ENCODE measurements around the gene IL36G.

Gene IL36G

GRCh38 chr2:113015042-113015441, 37.2 kb downstream of the IL36G start:
- no peak for DNase-seq (ENCODE audit: low read depth)
- no peak overlapping the region for H3K4me3 ChIP-seq (ENCODE audit: low read length)
- TF ChIP-seq CTCF (conservative IDR thresholded peaks at IDR 0.05; ENCODE audit: low read length), result no peak

GRCh38 chr2:113015655-113016054, 37.8 kb downstream of the IL36G start:
- no peak for TF ChIP-seq CTCF (conservative IDR thresholded peaks at IDR 0.05; ENCODE audit: low read length)
- no peak for DNase-seq (ENCODE audit: low read depth)
- no peak overlapping the region for H3K4me3 ChIP-seq (ENCODE audit: low read length)

GRCh38 chr2:113018509-113018908, 40.7 kb downstream of the IL36G start:
- no peak for TF ChIP-seq CTCF (conservative IDR thresholded peaks at IDR 0.05; ENCODE audit: low read length)
- no peak overlapping the region for H3K4me3 ChIP-seq (ENCODE audit: low read length)
- no peak for DNase-seq (ENCODE audit: low read depth)

GRCh38 chr2:113021312-113021711, 43.5 kb downstream of the IL36G start:
- H3K4me3 ChIP-seq (ENCODE audit: low read length), result no peak overlapping the region
- TF ChIP-seq CTCF (conservative IDR thresholded peaks at IDR 0.05; ENCODE audit: low read length), result no peak
- DNase-seq (ENCODE audit: low read depth), result no peak

- DNase-seq (ENCODE audit: low read depth), result no peak
- TF ChIP-seq CTCF (conservative IDR thresholded peaks at IDR 0.05; ENCODE audit: low read length), result no peak
- no peak overlapping the region for H3K4me3 ChIP-seq (ENCODE audit: low read length)
Observed at GRCh38 chr2:113024764-113025163, 47.0 kb downstream of the IL36G start.

GRCh38 chr2:113025737-113026136, 47.9 kb downstream of the IL36G start:
- TF ChIP-seq CTCF (conservative IDR thresholded peaks at IDR 0.05; ENCODE audit: low read length), result no peak
- no peak for DNase-seq (ENCODE audit: low read depth)
- no peak overlapping the region for H3K4me3 ChIP-seq (ENCODE audit: low read length)

- no peak for TF ChIP-seq CTCF (conservative IDR thresholded peaks at IDR 0.05; ENCODE audit: low read length)
Observed at GRCh38 chr2:113027691-113028090, 49.9 kb downstream of the IL36G start.

More at GRCh38 chr2:113027691-113028090, 49.9 kb downstream of the IL36G start:
- no peak for DNase-seq (ENCODE audit: low read depth)
- no peak overlapping the region for H3K4me3 ChIP-seq (ENCODE audit: low read length)

Measured in AG10803 (cell line).